OCI-LY3 (cell line): ENCODE data around the gene GPR39.

Source experiments
- H2AFZ ChIP-seq: fragments of 200-600, 300-600 bp; shearing (Covaris generic); 2 replicates; pipeline ENCODE4 v1.6.0; 2014; ENCODE audit warnings: antibody characterized with exemption, low read depth, low read length
- H3K27ac ChIP-seq: fragments of 200-600, 300-600 bp; sonication (generic); 2 replicates; pipeline ENCODE4 v1.5.1; 2014; ENCODE audit warnings: mild to moderate bottlenecking, low read length, moderate library complexity, mixed read lengths
- H3K27me3 ChIP-seq: fragments of 200-600, 300-600 bp; sonication (generic); 2 replicates; pipeline ENCODE4 v1.6.1; 2014; ENCODE audit warnings: low read depth, low read length, mixed read lengths
- H3K36me3 ChIP-seq: fragments of 200-600, 300-600 bp; sonication (generic); replicated peaks from 2 replicates; pipeline ENCODE3; 2014; ENCODE audit warnings: low read depth, low read length, mixed read lengths
- H3K4me1 ChIP-seq: fragments of 300-600, 200-600 bp; sonication (generic); 2 replicates; pipeline ENCODE4 v1.6.1; 2014; ENCODE audit warnings: low read length, mixed read lengths
- H3K4me2 ChIP-seq: fragments of 200-600, 300-600 bp; sonication (generic); 2 replicates; pipeline ENCODE4 v1.6.1; 2014; ENCODE audit warnings: low read length, mixed read lengths
- H3K4me3 ChIP-seq: fragments of 300-600, 200-600 bp; sonication (generic); 2 replicates; pipeline ENCODE4 v1.5.1; 2014; ENCODE audit warnings: antibody characterized with exemption, mild to moderate bottlenecking, low read length, moderate library complexity
- H3K79me2 ChIP-seq: fragments of 300-600, 200-600 bp; shearing (Covaris generic); 2 replicates; pipeline ENCODE4 v1.6.1; 2014; ENCODE audit warnings: mild to moderate bottlenecking, low read length, mixed read lengths
- H3K9ac ChIP-seq: fragments of 300-600, 200-600 bp; shearing (Covaris generic); 2 replicates; pipeline ENCODE4 v1.6.0; 2014; ENCODE audit warnings: mild to moderate bottlenecking, low read length, moderate library complexity
- H3K9me3 ChIP-seq: fragments of 200-600, 300-600 bp; shearing (Covaris generic); 2 replicates; pipeline ENCODE4 v1.6.1; 2014; ENCODE audit warnings: low read length, mixed read lengths; ENCODE audit not compliant: insufficient read depth
- H4K20me1 ChIP-seq: fragments of 200-600, 300-600 bp; sonication (generic); 2 replicates; pipeline ENCODE4 v1.6.1; 2016; ENCODE audit warnings: low read length, mixed read lengths; ENCODE audit not compliant: insufficient read depth
- EZH2phosphoT487 ChIP-seq: fragments of 200-600 bp; shearing (Covaris generic); IDR thresholded peaks from 2 replicates; pipeline ENCODE4 v1.6.1; 2018; ENCODE audit warnings: antibody characterized with exemption, mixed run types, low read depth
- TF ChIP-seq, protein P1 (sequence below): fragments of 200-600, 300-600 bp; sonication (generic); IDR thresholded peaks from 2 replicates; pipeline ENCODE4 v1.5.1; 2014; ENCODE audit warnings: antibody characterized with exemption, low read length, low read depth

Gene GPR39

DNA sequence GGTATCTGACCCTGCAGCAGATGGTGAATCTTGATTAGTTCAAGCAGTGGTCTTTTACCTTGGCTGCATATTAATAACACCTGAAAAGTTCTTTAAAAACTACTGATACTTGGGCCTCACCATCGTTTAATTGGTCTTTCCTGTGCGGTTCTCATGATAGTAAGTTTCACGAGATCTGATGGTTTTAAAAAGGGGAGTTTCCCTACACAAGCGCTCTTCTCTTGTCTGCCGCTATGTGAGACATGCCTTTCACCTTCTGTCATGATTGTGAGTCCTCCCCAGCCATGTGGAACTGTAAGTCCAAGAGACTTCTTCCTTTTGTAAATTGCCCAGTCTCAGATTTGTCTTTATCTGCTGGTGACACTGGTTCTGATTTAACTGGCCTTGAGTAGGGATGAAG lies 151.1 kb downstream of the GPR39 start:
- Histone ChIP-seq H3K9ac (no peak overlapping the region), H3K36me3 (no peaks in the 10 kb centered on the region), H3K79me2 (no peaks in the 10 kb centered on the region), H3K27me3 (no peaks in the 10 kb centered on the region), H3K4me2 (no peak overlapping the region), H3K4me3 (no peak overlapping the region), H3K4me1 (no peaks in the 10 kb centered on the region), H3K9me3 (no peaks in the 10 kb centered on the region), H3K27ac (no peak overlapping the region), H4K20me1 (no peaks in the 10 kb centered on the region), H2AFZ (no peak overlapping the region)
- TF ChIP-seq EZH2phosphoT487: no peak
- TF ChIP-seq, protein P1, sequence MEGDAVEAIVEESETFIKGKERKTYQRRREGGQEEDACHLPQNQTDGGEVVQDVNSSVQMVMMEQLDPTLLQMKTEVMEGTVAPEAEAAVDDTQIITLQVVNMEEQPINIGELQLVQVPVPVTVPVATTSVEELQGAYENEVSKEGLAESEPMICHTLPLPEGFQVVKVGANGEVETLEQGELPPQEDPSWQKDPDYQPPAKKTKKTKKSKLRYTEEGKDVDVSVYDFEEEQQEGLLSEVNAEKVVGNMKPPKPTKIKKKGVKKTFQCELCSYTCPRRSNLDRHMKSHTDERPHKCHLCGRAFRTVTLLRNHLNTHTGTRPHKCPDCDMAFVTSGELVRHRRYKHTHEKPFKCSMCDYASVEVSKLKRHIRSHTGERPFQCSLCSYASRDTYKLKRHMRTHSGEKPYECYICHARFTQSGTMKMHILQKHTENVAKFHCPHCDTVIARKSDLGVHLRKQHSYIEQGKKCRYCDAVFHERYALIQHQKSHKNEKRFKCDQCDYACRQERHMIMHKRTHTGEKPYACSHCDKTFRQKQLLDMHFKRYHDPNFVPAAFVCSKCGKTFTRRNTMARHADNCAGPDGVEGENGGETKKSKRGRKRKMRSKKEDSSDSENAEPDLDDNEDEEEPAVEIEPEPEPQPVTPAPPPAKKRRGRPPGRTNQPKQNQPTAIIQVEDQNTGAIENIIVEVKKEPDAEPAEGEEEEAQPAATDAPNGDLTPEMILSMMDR: no peak

DNA sequence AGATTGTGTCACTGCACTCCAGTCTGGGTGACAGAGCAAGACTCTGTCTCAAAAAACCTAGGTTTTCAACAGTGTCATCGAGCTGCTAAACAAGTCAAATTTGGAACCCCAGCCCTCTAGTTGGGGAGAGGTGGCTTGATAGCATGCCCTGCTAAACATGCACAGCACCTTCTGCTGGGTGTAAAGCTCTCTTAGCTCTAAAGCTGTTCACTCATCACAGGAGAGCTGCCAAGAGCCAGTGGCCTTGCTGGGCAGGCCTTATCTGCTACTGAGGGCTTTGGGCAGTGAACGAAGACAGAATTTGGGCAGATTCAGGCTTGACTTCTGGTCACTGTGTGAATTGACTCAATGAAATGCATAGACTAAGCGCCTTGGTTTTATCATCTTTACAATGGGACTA lies 152.1 kb downstream of the GPR39 start:
- Histone ChIP-seq H3K79me2 (no peaks in the 10 kb centered on the region), H3K4me2 (no peak overlapping the region), H4K20me1 (no peaks in the 10 kb centered on the region), H3K27me3 (no peaks in the 10 kb centered on the region), H2AFZ (no peak overlapping the region), H3K27ac (no peak overlapping the region), H3K4me1 (no peaks in the 10 kb centered on the region), H3K36me3 (no peaks in the 10 kb centered on the region), H3K9ac (no peak overlapping the region), H3K4me3 (no peak overlapping the region), H3K9me3 (no peaks in the 10 kb centered on the region)
- TF ChIP-seq, protein P1: no peak
- no peak for TF ChIP-seq EZH2phosphoT487

DNA sequence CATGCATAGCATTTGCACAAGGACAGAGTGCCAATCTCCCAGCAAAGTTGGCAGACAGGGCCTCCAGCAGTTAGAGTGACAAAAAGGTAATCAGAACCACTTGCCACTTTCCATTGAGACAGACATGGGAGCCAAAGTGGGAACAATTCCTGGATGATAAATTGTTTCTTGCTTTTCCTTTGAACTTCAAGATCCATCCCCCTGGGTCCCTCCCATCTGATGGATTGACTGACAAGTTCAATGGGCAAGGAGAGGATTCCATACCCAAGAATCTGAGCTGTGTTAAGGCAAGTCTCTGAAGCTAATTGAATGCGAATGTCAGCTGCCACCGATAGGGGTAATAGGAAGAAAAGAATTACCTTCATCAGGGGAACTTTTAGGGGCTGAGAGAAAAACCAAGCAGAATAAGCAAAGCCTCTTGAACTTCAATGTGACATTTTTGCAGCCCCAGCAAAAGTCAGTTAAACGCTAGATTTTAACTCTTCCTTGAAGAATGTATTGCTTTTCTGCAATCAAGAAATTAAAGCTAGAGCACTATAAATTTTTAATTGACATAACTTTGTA lies 156.9 kb downstream of the GPR39 start:
- H3K79me2 ChIP-seq: no peaks in the 10 kb centered on the region
- no peak overlapping the region for H3K4me2 ChIP-seq
- H3K9me3 ChIP-seq: no peaks in the 10 kb centered on the region
- no peak for TF ChIP-seq EZH2phosphoT487
- TF ChIP-seq, protein P1: no peak
- H3K4me3 ChIP-seq: no peak overlapping the region
- H2AFZ ChIP-seq: no peak overlapping the region
- no peak overlapping the region for H3K9ac ChIP-seq
- no peaks in the 10 kb centered on the region for H3K27me3 ChIP-seq
- H4K20me1 ChIP-seq: no peaks in the 10 kb centered on the region
- no peak overlapping the region for H3K27ac ChIP-seq
- peaks cover 12% of the 10 kb centered on the region for H3K4me1 ChIP-seq
- no peaks in the 10 kb centered on the region for H3K36me3 ChIP-seq

DNA sequence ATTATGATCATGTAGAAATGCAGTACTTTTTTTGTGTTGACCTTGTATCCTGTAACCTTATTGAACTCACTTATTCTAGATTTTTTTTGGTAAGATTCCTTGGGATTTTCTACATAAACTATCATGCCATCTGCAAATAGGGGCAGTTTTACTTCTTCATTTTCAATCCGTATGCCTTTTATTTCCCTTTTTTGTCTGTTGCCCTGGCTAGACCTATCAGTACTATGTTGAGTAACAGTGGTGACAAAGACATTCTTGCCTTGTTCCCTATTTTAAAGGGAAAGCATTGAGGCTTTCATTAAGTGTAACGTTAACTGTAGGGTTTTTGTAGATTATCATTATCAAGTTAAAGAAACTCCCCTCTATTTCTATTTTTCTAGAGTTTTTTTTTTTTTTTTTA lies 161.1 kb downstream of the GPR39 start:
- Histone ChIP-seq H3K79me2 (no peaks in the 10 kb centered on the region), H3K4me3 (no peak overlapping the region), H3K4me1 (peaks cover 32% of the 10 kb centered on the region), H3K36me3 (no peaks in the 10 kb centered on the region), H3K27me3 (no peaks in the 10 kb centered on the region), H3K27ac (no peak overlapping the region), H3K9me3 (no peaks in the 10 kb centered on the region), H4K20me1 (no peaks in the 10 kb centered on the region), H2AFZ (no peak overlapping the region), H3K4me2 (0 out of 2 replicates have a peak overlapping the region, but pooled peaks have one; percentile 8), H3K9ac (no peak overlapping the region)
- no peak for TF ChIP-seq EZH2phosphoT487
- TF ChIP-seq, protein P1: no peak
